MCF 10A (cell line): ENCODE results near the gene WDR86. TPM values are rescaled to one million over a fixed set of nuclear protein-coding genes. Genes with fewer than 3 reads are reported as not detected.
A peak's percentile ranks its signal among the peaks of the same experiment; 100 is the strongest.

Experiments used
- BruUV-seq: library from RNA; stranded (reverse); fragments of 400-500 nt; replicated peaks from 2 replicates; lab custom pipeline; 2021; lab: Mats Ljungman, UMichigan
- CTCF ChIA-PET: fragments of 300-600 bp; sonication (Branson Sonifier 250); formaldehyde crosslinking; extraction: SDS; loops from one replicate; lab custom pipeline; 2021; ENCODE audit warnings: antibody characterized with exemption, inconsistent platforms; lab: Yijun Ruan, JAX
- POLR2A ChIA-PET: fragments of 300-600, 350-650 bp; sonication (Branson Sonifier 250); formaldehyde crosslinking; extraction: SDS; loops from one replicate; lab custom pipeline; 2020; ENCODE audit warnings: antibody characterized with exemption, inconsistent platforms; lab: Yijun Ruan, JAX
- DNase-seq: peaks from one replicate; pipeline ENCODE4 v3.0.0-alpha.2; 2018; ENCODE audit not compliant: unreplicated experiment
- H3K27ac Mint-ChIP-seq: one replicate; pipeline ENCODE4 v1.8.0; 2022; ENCODE audit warnings: mild to moderate bottlenecking, low read depth, mixed read lengths; ENCODE audit not compliant: unreplicated experiment
- H3K27me3 Mint-ChIP-seq: one replicate; pipeline ENCODE4 v1.8.0; 2022; ENCODE audit warnings: mixed read lengths; ENCODE audit not compliant: insufficient read depth, unreplicated experiment
- H3K36me3 Mint-ChIP-seq: one replicate; pipeline ENCODE4 v1.8.0; 2022; ENCODE audit warnings: mild to moderate bottlenecking, moderate library complexity, mixed read lengths; ENCODE audit not compliant: insufficient read depth, unreplicated experiment
- H3K4me1 Mint-ChIP-seq: one replicate; pipeline ENCODE4 v1.8.0; 2022; ENCODE audit warnings: mixed read lengths; ENCODE audit not compliant: insufficient read depth, unreplicated experiment
- H3K4me3 Mint-ChIP-seq: one replicate; pipeline ENCODE4 v1.8.0; 2022; ENCODE audit warnings: mild to moderate bottlenecking, moderate library complexity, mixed read lengths; ENCODE audit not compliant: unreplicated experiment
- H3K9me3 Mint-ChIP-seq: one replicate; pipeline ENCODE4 v1.8.0; 2022; ENCODE audit warnings: mixed read lengths; ENCODE audit not compliant: unreplicated experiment
- CTCF ChIP-seq: fragments of 200-600 bp; IDR thresholded peaks from one replicate; pipeline ENCODE4 v1.8.0; 2022; ENCODE audit warnings: antibody characterized with exemption, mild to moderate bottlenecking; ENCODE audit not compliant: unreplicated experiment
- intact Hi-C: fragments of 100-400 bp; cut with micrococcal nuclease; formaldehyde crosslinking; loops from 2 replicates; pipeline ENCODE4 v1.14.1; 2022
- total RNA-seq: library from RNA; stranded (reverse); gene quantifications from 2 replicates; pipeline ENCODE4 v1.2.3, GENCODE V29; 2022

WDR86 gene
- total RNA-seq, 1 experiment from 2014 or later, result not detected

GRCh38 chr7:151416112-151416940, 6.5 kb upstream of the WDR86 start:
- Mint-ChIP-seq H3K27me3 (peaks cover 15% of the 10 kb centered on the region), H3K36me3 (no peaks in the 10 kb centered on the region), H3K27ac (no peak overlapping the region), H3K9me3 (peaks cover 7% of the 10 kb centered on the region), H3K4me1 (peaks cover 6% of the 10 kb centered on the region), H3K4me3 (no peak overlapping the region)
- no peak for TF ChIP-seq CTCF
- POLR2A ChIA-PET, result interaction anchor here (1.1 to 1.7 kb wide), 2 partner anchors 7 to 10 kb away, joined by 3 to 4 read pairs; no protein-coding TSS in a partner anchor
- intact Hi-C loops, result no loop called here
- CTCF ChIA-PET, result interaction anchor here (0.7 to 2.4 kb wide), 3 partner anchors 48 to 101 kb away, joined by 3 to 8 read pairs (median 3); no protein-coding TSS in a partner anchor
- no peak for DNase-seq
- no TSS peak for BruUV-seq

DNA sequence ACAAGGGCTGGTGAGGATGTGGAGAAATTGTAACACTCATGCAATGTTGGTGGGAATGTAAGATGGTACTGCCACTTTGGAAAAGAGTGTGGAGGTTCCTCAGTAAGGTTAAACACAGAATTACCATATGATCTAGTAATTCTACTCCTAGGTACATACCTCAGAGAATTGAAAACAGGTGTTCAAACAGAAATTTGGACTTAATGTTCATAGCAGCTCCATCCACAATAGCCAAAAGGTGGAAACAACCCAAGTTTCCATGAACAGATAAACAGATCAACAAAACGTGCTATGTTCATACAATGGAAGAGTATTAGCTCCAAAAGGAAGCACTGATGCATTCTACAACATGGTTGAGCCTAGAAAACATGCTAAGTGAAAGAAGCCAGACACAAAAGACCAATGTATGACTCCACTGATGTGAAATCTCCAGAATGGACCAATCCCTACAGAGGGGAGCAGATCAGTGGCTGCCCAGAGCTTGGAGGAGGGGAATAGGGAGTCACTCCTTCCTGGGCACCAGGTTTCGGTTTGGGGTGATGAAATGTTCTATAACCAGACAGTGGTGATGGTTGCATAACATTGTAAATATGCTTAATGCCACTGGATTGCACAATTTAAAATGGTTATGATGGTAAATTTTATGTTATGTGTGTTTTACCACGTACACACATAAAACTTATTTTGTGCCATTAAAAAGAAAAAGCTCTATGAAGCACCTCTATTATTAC, 5.7 kb upstream of the WDR86 start:
- no peak overlapping the region for H3K27ac Mint-ChIP-seq
- H3K9me3 Mint-ChIP-seq, result peaks cover 7% of the 10 kb centered on the region
- H3K36me3 Mint-ChIP-seq, result no peaks in the 10 kb centered on the region
- peaks cover 23% of the 10 kb centered on the region for H3K27me3 Mint-ChIP-seq
- H3K4me3 Mint-ChIP-seq, result no peak overlapping the region
- ChIA-PET POLR2A (interaction anchor here (1.1 to 1.7 kb wide), 2 partner anchors 8 to 11 kb away, joined by 3 to 4 read pairs; no protein-coding TSS in a partner anchor), CTCF (interaction anchor here (0.6 to 2.4 kb wide), 5 partner anchors 10 to 244 kb away, joined by 3 to 8 read pairs (median 3); no protein-coding TSS in a partner anchor)
- no peak for TF ChIP-seq CTCF
- intact Hi-C loops, result no loop called here
- peak; percentile 97 for DNase-seq
- BruUV-seq, result no TSS peak
- H3K4me1 Mint-ChIP-seq, result peaks cover 6% of the 10 kb centered on the region

GRCh38 chr7:151413241-151413640, 3.4 kb upstream of the WDR86 start:
- ChIA-PET POLR2A (no interaction called here), CTCF (no interaction called here)
- TF ChIP-seq CTCF, result no peak
- BruUV-seq, result no TSS peak
- no peak for DNase-seq
- Mint-ChIP-seq H3K36me3 (no peaks in the 10 kb centered on the region), H3K27me3 (peaks cover 41% of the 10 kb centered on the region), H3K4me3 (no peak overlapping the region), H3K9me3 (peaks cover 5% of the 10 kb centered on the region), H3K4me1 (peaks cover 6% of the 10 kb centered on the region), H3K27ac (no peak overlapping the region)
- intact Hi-C loops, result no loop called here

GRCh38 chr7:151412318-151412717, 2.5 kb upstream of the WDR86 start:
- ChIA-PET POLR2A (no interaction called here), CTCF (no interaction called here)
- Mint-ChIP-seq H3K27me3 (peaks cover 41% of the 10 kb centered on the region), H3K4me3 (no peak overlapping the region), H3K4me1 (peaks cover 6% of the 10 kb centered on the region), H3K9me3 (no peaks in the 10 kb centered on the region), H3K36me3 (no peaks in the 10 kb centered on the region), H3K27ac (no peak overlapping the region)
- TF ChIP-seq CTCF, result no peak
- DNase-seq, result no peak
- BruUV-seq, result no TSS peak
- intact Hi-C loops, result no loop called here
